Progenitor cell of endocrine pancreas (in vitro differentiated cells): ENCODE measurements around the gene SH3GL1. TPM values are rescaled to one million over a fixed set of nuclear protein-coding genes. Genes with fewer than 3 reads are reported as not detected.

Experiments used
- DNase-seq: peaks from one replicate; pipeline ENCODE4 v3.0.0; 2021; ENCODE audit warnings: low spot score; ENCODE audit not compliant: unreplicated experiment
- H3K27ac Mint-ChIP-seq: 2 replicates; pipeline ENCODE4 v1.8.0; 2021; ENCODE audit warnings: mild to moderate bottlenecking, moderate library complexity, mixed read lengths
- H3K27me3 Mint-ChIP-seq: 2 replicates; pipeline ENCODE4 v1.8.0; 2021; ENCODE audit warnings: mixed read lengths
- H3K36me3 Mint-ChIP-seq: 2 replicates; pipeline ENCODE4 v1.8.0; 2022; ENCODE audit warnings: mixed read lengths; ENCODE audit not compliant: insufficient read depth
- H3K4me1 Mint-ChIP-seq: 2 replicates; pipeline ENCODE4 v1.8.0; 2021; ENCODE audit warnings: low read depth, mixed read lengths
- H3K4me3 Mint-ChIP-seq: 2 replicates; pipeline ENCODE4 v1.8.0; 2021; ENCODE audit warnings: low read depth, mild to moderate bottlenecking, moderate library complexity, mixed read lengths
- H3K9me3 Mint-ChIP-seq: 2 replicates; pipeline ENCODE4 v1.8.0; 2021; ENCODE audit warnings: low read depth, mixed read lengths
- CTCF ChIP-seq: fragments of 200-600 bp; sonication (generic); IDR thresholded peaks from one replicate; pipeline ENCODE4 v1.5.0; 2021; ENCODE audit warnings: antibody characterized with exemption, mild to moderate bottlenecking; ENCODE audit not compliant: unreplicated experiment
- total RNA-seq: library from RNA; stranded (reverse); gene quantifications from 2 replicates; pipeline ENCODE4 v1.2.1, GENCODE V29; 2021

The SH3GL1 gene
- total RNA-seq, 1 donor from 2014 or later = 55.6 TPM

- Mint-ChIP-seq H3K36me3 (peaks cover 13% of the 10 kb centered on the region), H3K27me3 (no peaks in the 10 kb centered on the region)
Measured at GRCh38 chr19:4425537-4425936, 25.2 kb upstream of the SH3GL1 start.

GRCh38 chr19:4423416-4424126 is 23.2 kb upstream of the SH3GL1 start:
- Mint-ChIP-seq H3K4me3 (no peak overlapping the region), H3K36me3 (peaks cover 9% of the 10 kb centered on the region), H3K4me1 (no peaks in the 10 kb centered on the region), H3K9me3 (no peaks in the 10 kb centered on the region), H3K27ac (no peak overlapping the region), H3K27me3 (no peaks in the 10 kb centered on the region)
- no peak for TF ChIP-seq CTCF
- no peak for DNase-seq

More at GRCh38 chr19:4425537-4425936, 25.2 kb upstream of the SH3GL1 start:
- DNase-seq = no peak
- no peaks in the 10 kb centered on the region for H3K4me1 Mint-ChIP-seq
- no peaks in the 10 kb centered on the region for H3K9me3 Mint-ChIP-seq
- H3K27ac Mint-ChIP-seq = no peak overlapping the region
- TF ChIP-seq CTCF = no peak
- no peak overlapping the region for H3K4me3 Mint-ChIP-seq

GRCh38 chr19:4416268-4416667 is 15.9 kb upstream of the SH3GL1 start:
- no peak overlapping the region for H3K4me3 Mint-ChIP-seq
- peaks cover 4% of the 10 kb centered on the region for H3K4me1 Mint-ChIP-seq
- peak overlapping the region; percentile 81 for H3K27ac Mint-ChIP-seq
- no peaks in the 10 kb centered on the region for H3K27me3 Mint-ChIP-seq
- no peak for DNase-seq
- peaks cover 4% of the 10 kb centered on the region for H3K36me3 Mint-ChIP-seq
- H3K9me3 Mint-ChIP-seq = no peaks in the 10 kb centered on the region
- no peak for TF ChIP-seq CTCF

- DNase-seq = no peak
- peaks cover 4% of the 10 kb centered on the region for H3K36me3 Mint-ChIP-seq
- H3K4me3 Mint-ChIP-seq = no peak overlapping the region
Measured at GRCh38 chr19:4415352-4415751, 15.0 kb upstream of the SH3GL1 start.

GRCh38 chr19:4414800-4415321 is 14.5 kb upstream of the SH3GL1 start:
- Mint-ChIP-seq H3K4me1 (peaks cover 4% of the 10 kb centered on the region), H3K9me3 (no peaks in the 10 kb centered on the region), H3K36me3 (peaks cover 3% of the 10 kb centered on the region), H3K27ac (peak overlapping the region; percentile 35), H3K27me3 (no peaks in the 10 kb centered on the region), H3K4me3 (no peak overlapping the region)
- DNase-seq = no peak
- TF ChIP-seq CTCF = no peak

More at GRCh38 chr19:4415352-4415751, 15.0 kb upstream of the SH3GL1 start:
- Mint-ChIP-seq H3K27ac (no peak overlapping the region), H3K27me3 (no peaks in the 10 kb centered on the region), H3K4me1 (peaks cover 4% of the 10 kb centered on the region), H3K9me3 (no peaks in the 10 kb centered on the region)
- no peak for TF ChIP-seq CTCF
